ENCODE results near the gene DIAPH2.

- TF ChIP-seq EZH2phosphoT487 (IDR thresholded peaks at IDR 0.05; ENCODE audit: borderline replicate concordance) (no peak), ZBTB33 (IDR thresholded peaks at IDR 0.05; ENCODE audit: extremely low read depth, insufficient replicate concordance, low read length) (no peak), MAX (IDR thresholded peaks at IDR 0.05) (no peak), CTCF (IDR thresholded peaks at IDR 0.05 in 2 of 3, conservative IDR thresholded peaks at IDR 0.05 in 1 of 3; ENCODE audit: borderline replicate concordance in 1 of 3, insufficient read depth in 1 of 3, low read depth in 2 of 3, low read length in 2 of 3) (no peak), POLR2AphosphoS5 (IDR thresholded peaks at IDR 0.05; ENCODE audit: low read depth, low read length) (no peak), RAD21 (IDR thresholded peaks at IDR 0.05; ENCODE audit: low read depth) (no peak), EZH2 (IDR thresholded peaks at IDR 0.05) (no peak), POLR2A (IDR thresholded peaks at IDR 0.05; ENCODE audit: borderline replicate concordance, extremely low read depth, insufficient read depth, insufficient read length) (no peak), TCF7L2 (IDR thresholded peaks at IDR 0.05; ENCODE audit: borderline replicate concordance, extremely low read depth, insufficient read depth, insufficient read length) (no peak), JUND (IDR thresholded peaks at IDR 0.05) (no peak), YY1 (IDR thresholded peaks at IDR 0.05; ENCODE audit: extremely low read depth, insufficient replicate concordance, low read depth, low read length) (no peak), ZNF274 (IDR thresholded peaks at IDR 0.05; ENCODE audit: low read depth, low read length) (no peak), REST (IDR thresholded peaks at IDR 0.05; ENCODE audit: low read depth) (no peak)
These were observed 473.6 kb downstream of the DIAPH2 start for GRCh38 chrX:97158269-97158668.

Data from HCT116 (cell line).